ENCODE data around the gene GLB1L2.
"Not testable (repeated sequence)": the region's sequence is repeated elsewhere in the genome, so short reads cannot be mapped to it uniquely, and the experiment has no call there.

The GLB1L2 gene

GRCh38 chr11:134330611-134331353 is 1.0 kb upstream of the GLB1L2 start:
- no peak for DNase-seq

GRCh38 chr11:134332189-134332631 is 422 bp downstream of the GLB1L2 start:
- no peak for DNase-seq

- DNase-seq, result no peak
Measured at GRCh38 chr11:134332782-134333181, 994 bp downstream of the GLB1L2 start.

- DNase-seq, result no peak
Measured at GRCh38 chr11:134333312-134333711, 1.5 kb downstream of the GLB1L2 start.

GRCh38 chr11:134333946-134334345 is 2.2 kb downstream of the GLB1L2 start:
- DNase-seq, result no peak

- DNase-seq, result no peak
Measured at GRCh38 chr11:134334796-134335571, 3.2 kb downstream of the GLB1L2 start.

GRCh38 chr11:134337051-134337450 is 5.3 kb downstream of the GLB1L2 start:
- no peak for DNase-seq

GRCh38 chr11:134338068-134338467 is 6.3 kb downstream of the GLB1L2 start:
- no peak for DNase-seq

GRCh38 chr11:134338654-134339053 is 6.9 kb downstream of the GLB1L2 start:
- DNase-seq, result no peak

GRCh38 chr11:134339756-134340155 is 8.0 kb downstream of the GLB1L2 start:
- no peak for DNase-seq

- DNase-seq, result no peak
Measured at GRCh38 chr11:134340354-134340964, 8.7 kb downstream of the GLB1L2 start.

GRCh38 chr11:134341805-134342571 is 10.2 kb downstream of the GLB1L2 start:
- no peak for DNase-seq

- no peak for DNase-seq
Measured at GRCh38 chr11:134342572-134343340, 11.0 kb downstream of the GLB1L2 start.

- no peak for DNase-seq
Measured at GRCh38 chr11:134343646-134344045, 11.9 kb downstream of the GLB1L2 start.

- not testable (repeated sequence) for DNase-seq
Measured at GRCh38 chr11:134344497-134345236, 12.9 kb downstream of the GLB1L2 start.

GRCh38 chr11:134345237-134345550 is 13.4 kb downstream of the GLB1L2 start:
- DNase-seq, result no peak

- no peak for DNase-seq
Measured at GRCh38 chr11:134346101-134346975, 14.6 kb downstream of the GLB1L2 start.

GRCh38 chr11:134346976-134347350 is 15.2 kb downstream of the GLB1L2 start:
- DNase-seq, result no peak

GRCh38 chr11:134347441-134347840 is 15.7 kb downstream of the GLB1L2 start:
- no peak for DNase-seq

- no peak for DNase-seq
Measured at GRCh38 chr11:134349109-134349801, 17.5 kb downstream of the GLB1L2 start.
